HG03103 (cell line): ENCODE measurements around the gene OPCML.

Source experiments
- ATAC-seq: cut with Tn5 transposase; IDR thresholded peaks from one replicate; pipeline ENCODE4 v1.9.1; 2021; ENCODE audit warnings: low read depth; ENCODE audit not compliant: unreplicated experiment

OPCML gene

GRCh38 chr11:132556316-132556715 is 976.0 kb downstream of the OPCML start:
- no peak for ATAC-seq

GRCh38 chr11:132555617-132556016 is 976.7 kb downstream of the OPCML start:
- ATAC-seq: no peak

DNA sequence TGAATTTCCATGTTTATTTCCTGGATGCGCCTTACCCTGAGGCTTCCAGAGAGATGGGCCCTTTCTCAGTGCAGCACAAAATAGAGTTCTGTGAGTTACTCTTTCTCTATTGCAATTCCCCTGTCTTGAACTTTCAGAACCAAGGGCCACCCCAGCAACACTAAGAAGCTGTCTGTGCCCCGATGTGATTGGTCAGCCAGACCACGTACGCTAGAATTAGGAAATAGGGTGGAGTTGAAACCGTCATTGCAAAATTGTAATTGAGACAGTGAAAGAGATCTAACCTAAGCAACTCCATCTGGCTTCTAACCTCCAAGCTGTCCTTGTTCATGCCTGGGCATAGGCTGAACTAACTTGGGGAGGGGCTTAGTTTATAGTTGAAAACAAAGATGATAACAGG is 981.3 kb downstream of the OPCML start:
- no peak for ATAC-seq

DNA sequence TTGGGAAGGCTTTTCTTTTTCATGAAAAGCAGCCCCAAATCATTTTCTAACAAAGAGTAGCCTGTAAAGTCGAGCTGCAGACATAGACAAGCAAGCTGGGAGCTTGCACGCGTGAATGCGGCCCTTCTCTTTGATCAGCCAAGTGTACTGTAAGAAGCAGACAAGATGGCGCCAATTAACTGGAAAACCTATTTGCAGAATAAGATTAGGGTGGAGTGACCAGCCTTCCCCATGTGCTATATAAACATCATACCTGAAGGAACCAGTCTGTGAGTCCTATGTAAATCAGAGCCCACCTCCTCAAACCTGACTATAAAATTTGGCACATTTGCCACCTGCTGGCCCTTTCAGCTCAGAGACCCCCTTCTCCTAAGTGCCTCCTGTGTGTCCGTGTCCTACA is 982.7 kb downstream of the OPCML start:
- no peak for ATAC-seq

GRCh38 chr11:132549001-132549400 is 983.3 kb downstream of the OPCML start:
- no peak for ATAC-seq

DNA sequence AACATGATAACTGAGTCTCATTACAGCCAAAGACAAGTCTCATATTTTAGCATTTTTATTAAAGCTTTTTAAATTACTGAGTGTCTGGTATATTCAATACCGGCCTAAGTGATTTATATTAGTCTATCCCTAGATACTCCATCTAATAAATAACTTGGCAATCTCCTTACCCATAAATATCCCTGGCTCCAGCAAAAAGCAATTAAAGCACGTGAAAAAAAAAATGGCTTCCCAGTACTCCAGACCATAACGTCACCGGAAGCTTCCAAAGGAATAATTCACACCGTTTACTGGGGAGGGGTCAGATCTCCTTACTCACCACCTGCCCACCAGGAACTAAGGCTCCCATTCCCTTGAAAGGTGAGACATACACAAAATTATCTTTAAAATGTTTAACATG is 988.3 kb downstream of the OPCML start:
- ATAC-seq: no peak

DNA sequence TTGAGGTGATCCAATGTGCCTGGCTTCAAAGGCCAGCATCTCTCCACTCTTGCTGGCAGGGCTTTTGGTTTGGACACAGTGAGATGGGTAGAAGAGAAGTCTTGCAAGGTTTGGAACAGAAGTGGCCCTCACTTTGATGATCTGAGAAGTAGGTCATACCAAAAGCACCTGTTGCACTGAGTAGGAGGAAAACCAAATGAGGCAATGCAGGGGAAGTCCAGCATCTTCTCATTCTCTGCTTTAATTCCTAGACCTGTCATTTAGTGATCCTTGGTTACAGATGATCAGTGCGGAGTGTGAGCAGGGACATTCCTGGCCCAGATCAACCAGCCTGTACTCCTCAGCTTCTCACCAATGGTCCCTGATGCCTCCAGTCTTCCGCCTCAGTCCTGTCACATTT is 990.5 kb downstream of the OPCML start:
- no peak for ATAC-seq

DNA sequence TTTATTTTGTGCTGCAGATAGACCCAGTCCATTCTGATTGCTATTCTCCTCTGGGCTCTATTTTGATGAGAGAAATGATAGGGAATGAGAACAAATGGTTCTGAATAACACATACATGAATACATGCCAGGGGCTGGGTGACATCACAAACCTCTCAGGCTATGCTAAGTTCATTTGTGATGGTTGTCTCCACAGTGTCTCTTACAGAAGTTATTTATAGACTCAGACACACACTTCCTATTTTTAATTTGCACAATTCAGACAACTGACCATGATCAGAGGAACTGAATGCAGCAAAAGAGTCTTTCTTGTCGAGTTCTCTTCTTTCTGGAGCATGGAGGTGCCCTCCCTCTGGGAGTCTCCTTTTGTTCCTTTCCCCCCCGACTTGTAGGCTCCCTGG is 991.7 kb downstream of the OPCML start:
- ATAC-seq: no peak

GRCh38 chr11:132539590-132540368 is 992.5 kb downstream of the OPCML start:
- ATAC-seq: no peak

DNA sequence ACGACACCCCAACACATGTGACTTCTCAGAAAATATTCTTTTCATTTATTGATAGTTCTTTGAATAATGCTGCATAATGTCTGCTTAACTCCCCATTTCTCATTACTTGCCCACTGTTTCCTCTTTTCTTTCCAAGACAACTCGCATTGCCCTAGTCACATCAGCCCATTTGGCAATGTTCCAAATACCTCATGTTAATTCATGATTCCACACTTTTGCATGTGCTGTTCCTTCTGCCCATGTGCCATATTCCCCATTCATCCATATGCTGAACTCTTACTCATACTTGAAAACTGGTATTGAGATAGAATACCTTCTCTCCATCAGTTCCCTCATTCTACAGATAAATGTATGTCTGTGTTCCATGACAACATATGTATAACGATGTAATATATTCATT is 993.7 kb downstream of the OPCML start:
- no peak for ATAC-seq

DNA sequence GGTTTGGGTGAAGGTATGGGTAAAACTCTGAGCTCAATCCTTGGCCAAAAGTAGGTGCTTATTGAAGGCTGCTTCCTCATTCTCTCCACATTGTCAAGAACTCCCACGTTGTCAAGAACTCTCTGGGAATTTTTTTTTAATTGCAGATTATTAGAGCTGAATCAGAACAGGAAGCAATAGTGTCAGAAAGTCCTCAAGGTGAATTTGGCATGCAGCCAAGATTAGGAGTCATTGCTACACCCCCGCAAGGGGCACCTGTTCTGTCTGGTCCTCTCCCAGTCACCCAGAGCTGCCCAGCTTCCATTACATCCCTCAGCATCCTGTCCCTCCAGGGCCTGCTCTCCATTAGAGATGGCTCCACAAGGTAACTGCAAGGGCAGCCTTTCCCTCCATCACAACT is 996.5 kb downstream of the OPCML start:
- no peak for ATAC-seq

DNA sequence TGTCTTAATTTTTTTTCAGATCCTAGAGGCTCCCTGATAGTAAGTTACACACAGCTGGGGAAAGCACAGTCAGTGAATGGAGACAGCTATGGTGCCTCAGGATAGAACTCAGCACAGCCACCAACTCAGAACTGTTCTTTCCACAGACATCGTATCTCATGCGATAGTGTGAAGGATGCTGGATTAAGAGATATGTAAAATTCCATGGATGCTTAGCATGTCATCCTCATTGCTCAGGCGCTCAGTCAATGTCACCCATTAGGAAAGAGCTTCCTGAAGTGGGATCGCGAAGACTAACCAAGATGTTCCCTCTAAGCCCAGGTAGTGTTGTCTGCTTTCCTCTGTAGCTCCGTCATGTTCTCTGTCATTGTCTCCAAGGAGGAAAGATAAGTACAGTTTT is 1000.4 kb downstream of the OPCML start:
- no peak for ATAC-seq

GRCh38 chr11:132528181-132528580 is 1004.1 kb downstream of the OPCML start:
- ATAC-seq: no peak

DNA sequence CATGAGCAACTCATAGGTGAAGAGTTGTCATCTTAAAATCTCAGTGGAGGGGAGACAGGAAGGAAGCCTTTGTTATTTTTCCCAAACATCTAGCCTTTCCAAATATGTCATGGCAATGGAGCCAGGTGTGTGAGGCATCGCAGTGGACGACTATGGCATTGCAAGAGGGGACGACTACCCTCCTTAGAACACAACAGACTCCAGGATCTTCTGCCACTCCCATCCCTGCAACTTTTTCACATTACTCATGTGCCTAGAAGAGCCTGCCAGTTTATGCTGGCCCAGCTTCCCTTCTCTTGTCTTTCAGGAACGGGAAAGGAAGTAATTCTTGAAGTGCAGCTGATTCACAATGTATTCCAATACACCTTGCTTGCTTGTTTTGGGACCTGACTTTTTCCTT is 1008.4 kb downstream of the OPCML start:
- no peak for ATAC-seq

- ATAC-seq: no peak
Measured at GRCh38 chr11:132520199-132520598, 1012.1 kb downstream of the OPCML start.

DNA sequence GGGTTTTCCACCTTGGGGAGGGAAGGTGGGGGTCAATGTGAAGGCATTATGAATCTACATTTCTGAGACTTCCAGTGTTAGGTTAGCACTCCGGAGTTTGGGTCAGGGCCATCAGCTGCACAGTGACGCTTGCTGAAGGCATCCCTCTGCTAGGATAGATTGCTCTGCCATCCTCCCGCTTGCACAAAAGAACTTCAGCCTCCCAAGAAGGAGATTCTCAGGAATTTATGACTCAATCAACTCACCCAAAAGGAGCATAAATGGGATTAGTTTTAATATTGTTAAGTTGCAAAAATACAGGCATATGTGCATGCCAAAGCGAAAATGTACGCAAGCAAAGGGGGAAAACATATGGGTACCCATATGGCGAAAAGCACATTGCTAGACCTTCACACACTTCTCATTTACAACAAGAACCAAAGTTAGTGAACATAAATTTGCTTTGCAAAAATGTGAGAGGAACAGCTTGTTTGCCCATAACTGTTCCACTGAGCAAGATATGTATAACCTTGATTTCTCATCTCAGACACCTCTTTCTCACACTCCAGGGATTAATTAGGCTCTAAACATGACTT is 1013.0 kb downstream of the OPCML start:
- no peak for ATAC-seq

DNA sequence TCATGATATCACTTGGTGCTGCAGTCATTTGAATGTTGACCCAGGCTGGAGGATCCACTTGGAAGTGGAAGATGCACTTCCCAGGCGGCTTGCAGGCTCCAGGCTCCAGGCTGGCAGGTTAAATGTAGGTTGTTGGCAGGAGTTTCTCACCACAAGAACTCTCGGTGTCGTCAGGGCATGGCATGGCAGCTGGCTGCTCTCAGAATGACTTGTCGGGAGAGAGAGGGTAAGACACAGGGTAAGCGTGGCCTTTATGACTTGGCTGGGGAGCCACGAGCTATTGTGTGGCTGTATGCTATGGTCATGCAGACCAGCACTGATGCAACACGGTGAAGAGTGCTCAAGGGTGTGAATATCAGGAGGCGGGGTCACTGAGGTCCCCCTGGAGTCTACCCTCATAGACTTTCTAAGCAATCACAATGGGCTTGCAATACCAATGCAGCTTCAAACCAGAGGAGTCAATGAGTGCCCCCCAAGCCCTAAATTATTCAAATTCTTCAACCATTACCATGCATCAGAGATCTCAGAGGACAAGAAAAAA is 1027.7 kb downstream of the OPCML start:
- ATAC-seq: no peak

DNA sequence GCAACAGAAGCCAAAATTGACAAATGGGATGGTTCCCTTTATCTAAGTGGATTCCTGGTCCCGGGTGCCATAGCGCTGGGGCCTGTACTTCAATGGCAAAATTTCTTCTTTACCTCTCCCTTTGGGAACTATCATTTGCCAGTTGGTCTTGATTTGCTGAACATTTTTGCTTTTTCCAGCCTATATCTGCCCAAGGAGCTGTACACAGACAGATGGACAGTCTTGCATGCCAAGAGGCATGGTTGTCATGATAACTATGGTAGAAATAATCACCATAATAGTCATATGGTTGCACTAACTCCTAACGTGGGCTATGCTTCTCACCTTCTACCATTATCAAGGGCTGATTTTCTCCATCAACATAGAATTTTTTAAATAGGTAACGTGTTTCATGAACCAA is 1030.9 kb downstream of the OPCML start:
- no peak for ATAC-seq

- ATAC-seq: no peak
Measured at GRCh38 chr11:132499661-132500060, 1032.6 kb downstream of the OPCML start.

GRCh38 chr11:132496341-132496740 is 1036.0 kb downstream of the OPCML start:
- no peak for ATAC-seq

DNA sequence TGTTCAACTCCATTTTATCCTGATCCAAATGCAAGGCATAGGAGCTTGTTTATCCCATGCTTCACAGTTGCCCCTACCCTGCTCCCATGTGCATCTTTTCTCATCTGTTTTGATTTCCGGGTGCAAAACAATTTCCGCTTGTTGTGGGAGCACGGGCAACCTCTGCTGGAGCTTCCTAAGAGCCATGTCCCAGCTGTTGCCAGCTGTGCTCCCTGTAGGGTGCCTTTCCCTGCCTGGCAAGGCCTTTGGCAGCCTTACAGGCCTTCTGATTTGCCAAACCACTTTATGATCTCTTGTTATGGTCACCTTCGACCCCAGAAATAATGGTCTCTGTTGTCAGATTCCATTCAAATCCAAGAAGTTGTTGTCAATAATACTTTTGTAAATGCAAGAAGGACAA is 1038.5 kb downstream of the OPCML start:
- no peak for ATAC-seq

- no peak for ATAC-seq
Measured at GRCh38 chr11:132490978-132491377, 1041.3 kb downstream of the OPCML start.
